ENCODE results near the gene MVB12B. TPM values are rescaled to one million over a fixed set of nuclear protein-coding genes. Genes with fewer than 3 reads are reported as not detected.

The MVB12B gene
- total RNA-seq, 1 experiment from 2014 or later = 9.4 TPM

DNA sequence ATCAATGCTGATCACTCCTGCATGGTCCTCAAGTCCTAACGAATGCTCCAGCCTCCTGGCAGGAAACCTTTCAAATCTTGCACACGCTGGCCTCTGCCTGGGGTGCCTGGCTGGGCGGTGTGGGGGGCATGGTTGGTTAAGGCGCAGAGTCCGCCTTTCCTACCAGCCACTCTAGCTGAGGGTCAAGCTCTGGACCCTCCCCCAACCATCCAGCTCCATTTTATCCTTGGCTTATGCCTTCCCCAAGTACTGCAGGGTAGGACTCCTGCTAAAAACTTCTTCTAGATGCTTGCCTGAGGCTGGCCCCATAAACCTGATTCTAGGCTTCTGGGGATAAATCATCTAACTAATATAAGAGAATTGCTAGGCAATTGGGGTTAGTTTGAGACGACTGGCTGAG lies 808 bp upstream of the MVB12B start:
- TF ChIP-seq SIN3A (IDR thresholded peaks at IDR 0.05; ENCODE audit: borderline replicate concordance, insufficient read depth, low read depth, low read length) (no peak), TCF7L2 (IDR thresholded peaks at IDR 0.05; ENCODE audit: low read depth, low read length) (no peak), REST (IDR thresholded peaks at IDR 0.05; ENCODE audit: insufficient read depth in 1 of 2, low read depth in 2 of 2, low read length in 1 of 2) (no peak), POLR2AphosphoS5 (IDR thresholded peaks at IDR 0.05; ENCODE audit: low read depth, low read length) (no peak)
- TF ChIP-seq, protein P1, sequence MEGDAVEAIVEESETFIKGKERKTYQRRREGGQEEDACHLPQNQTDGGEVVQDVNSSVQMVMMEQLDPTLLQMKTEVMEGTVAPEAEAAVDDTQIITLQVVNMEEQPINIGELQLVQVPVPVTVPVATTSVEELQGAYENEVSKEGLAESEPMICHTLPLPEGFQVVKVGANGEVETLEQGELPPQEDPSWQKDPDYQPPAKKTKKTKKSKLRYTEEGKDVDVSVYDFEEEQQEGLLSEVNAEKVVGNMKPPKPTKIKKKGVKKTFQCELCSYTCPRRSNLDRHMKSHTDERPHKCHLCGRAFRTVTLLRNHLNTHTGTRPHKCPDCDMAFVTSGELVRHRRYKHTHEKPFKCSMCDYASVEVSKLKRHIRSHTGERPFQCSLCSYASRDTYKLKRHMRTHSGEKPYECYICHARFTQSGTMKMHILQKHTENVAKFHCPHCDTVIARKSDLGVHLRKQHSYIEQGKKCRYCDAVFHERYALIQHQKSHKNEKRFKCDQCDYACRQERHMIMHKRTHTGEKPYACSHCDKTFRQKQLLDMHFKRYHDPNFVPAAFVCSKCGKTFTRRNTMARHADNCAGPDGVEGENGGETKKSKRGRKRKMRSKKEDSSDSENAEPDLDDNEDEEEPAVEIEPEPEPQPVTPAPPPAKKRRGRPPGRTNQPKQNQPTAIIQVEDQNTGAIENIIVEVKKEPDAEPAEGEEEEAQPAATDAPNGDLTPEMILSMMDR (IDR thresholded peaks at IDR 0.05) = no peak
- in situ Hi-C loops (cut with HindIII; ENCODE audit: low pct_unique_long_range_greater_than_20kb, low sequenced_read_pairs) (no loop called here), intact Hi-C loops (cut with micrococcal nuclease; ENCODE audit: unreplicated experiment) (no loop called here)
- H3K27ac ChIP-seq (ENCODE audit: low read length) = peak overlapping the region; percentile 59
- H3K4me1 ChIP-seq (ENCODE audit: control insufficient read depth, insufficient read depth, low read length) = peaks cover 2% of the 10 kb centered on the region; the same call in 1 of the 2 replicates
- CTCF ChIA-PET = no interaction called here
- DNase-seq (ENCODE audit: low read depth, low spot score) = no peak
- no peaks in the 10 kb centered on the region for H3K27me3 ChIP-seq (ENCODE audit: control insufficient read depth, insufficient read depth, low read length)
- BruUV-seq (replicated peaks) = no TSS peak
- H3K4me3 ChIP-seq (ENCODE audit: low read depth in 2 of 2, low read length in 2 of 2) = peak overlapping the region; percentile 50 to 53
- POLR2A ChIA-PET = interaction anchor here (0.5 kb wide), 1 partner anchor 839 kb away, joined by 9 read pairs; no protein-coding TSS in a partner anchor
- ATAC-seq = no peak
- H3K36me3 ChIP-seq (ENCODE audit: control insufficient read depth, insufficient read depth, low read length) = no peaks in the 10 kb centered on the region; the same call in 1 of the 2 replicates
- peaks cover 11% of the 10 kb centered on the region; the same call in 1 of the 2 replicates for H3K9me3 ChIP-seq (ENCODE audit: control insufficient read depth, insufficient read depth, low read depth, low read length)

GRCh38 chr9:126327006-126327713 lies 531 bp downstream of the MVB12B start:
- no TSS peak for BruUV-seq (replicated peaks)
- H3K27me3 ChIP-seq (ENCODE audit: control insufficient read depth, insufficient read depth, low read length) = no peaks in the 10 kb centered on the region
- CTCF ChIA-PET = no interaction called here
- H3K36me3 ChIP-seq (ENCODE audit: control insufficient read depth, insufficient read depth, low read length) = no peaks in the 10 kb centered on the region; the same call in 1 of the 2 replicates
- peak overlapping the region; percentile 59 for H3K27ac ChIP-seq (ENCODE audit: low read length)
- DNase-seq (ENCODE audit: low read depth, low spot score) (no peak), ATAC-seq (peak; percentile 78)
- in situ Hi-C loops (cut with HindIII; ENCODE audit: low pct_unique_long_range_greater_than_20kb, low sequenced_read_pairs) (no loop called here), intact Hi-C loops (cut with micrococcal nuclease; ENCODE audit: unreplicated experiment) (no loop called here)
- H3K4me1 ChIP-seq (ENCODE audit: control insufficient read depth, insufficient read depth, low read length) = peaks cover 8% of the 10 kb centered on the region
- peaks cover 11% of the 10 kb centered on the region; the same call in 1 of the 2 replicates for H3K9me3 ChIP-seq (ENCODE audit: control insufficient read depth, insufficient read depth, low read depth, low read length)
- peak overlapping the region; percentile 50 to 57 for H3K4me3 ChIP-seq (ENCODE audit: low read depth in 2 of 2, low read length in 2 of 2)
- POLR2A ChIA-PET = no interaction called here
- TF ChIP-seq TCF7L2 (IDR thresholded peaks at IDR 0.05; ENCODE audit: low read depth, low read length) (no peak), POLR2AphosphoS5 (IDR thresholded peaks at IDR 0.05; ENCODE audit: low read depth, low read length) (no peak), REST (IDR thresholded peaks at IDR 0.05; ENCODE audit: insufficient read depth in 1 of 2, low read depth in 2 of 2, low read length in 1 of 2) (no peak), SIN3A (IDR thresholded peaks at IDR 0.05; ENCODE audit: borderline replicate concordance, insufficient read depth, low read depth, low read length) (no peak)
- TF ChIP-seq, protein P1 (IDR thresholded peaks at IDR 0.05) = no peak
